Muscle of leg (tissue), 11 donors: Measurements from ENCODE around the gene KCNH1. TPM values are rescaled to one million over a fixed set of nuclear protein-coding genes. Genes with fewer than 3 reads are reported as not detected.

ENCODE experiments used
- DNase-seq: peaks from one replicate; pipeline ENCODE4 v3.0.0; 2013
- H3K27ac ChIP-seq: one replicate; pipeline ENCODE4 v1.5.1; 2013; ENCODE audit warnings: mild to moderate bottlenecking, low read length, control low read depth
- H3K27me3 ChIP-seq: one replicate; pipeline ENCODE4 v1.6.1; 2013; ENCODE audit warnings: low read length; ENCODE audit not compliant: control insufficient read depth, insufficient read depth
- H3K36me3 ChIP-seq: one replicate; pipeline ENCODE4 v1.6.1; 2013; ENCODE audit warnings: low read length; ENCODE audit not compliant: control insufficient read depth, insufficient read depth
- H3K4me1 ChIP-seq: one replicate; pipeline ENCODE4 v1.6.1; 2013; ENCODE audit warnings: low read length; ENCODE audit not compliant: control insufficient read depth, insufficient read depth
- H3K4me3 ChIP-seq: one replicate; pipeline ENCODE4 v1.5.1; 2013; ENCODE audit warnings: low read length, control low read depth
- H3K9me3 ChIP-seq: replicated peaks from 2 replicates; pipeline ENCODE4 v1.6.1; 2013; ENCODE audit warnings: low read depth, low read length; ENCODE audit not compliant: control insufficient read depth
- WGBS: methylation state at CpG from one replicate; pipeline ENCODE4 v1.1.5; 2013; ENCODE audit warnings: missing lambda C conversion rate; ENCODE audit not compliant: insufficient coverage; 5-methylcytosine and 5-hydroxymethylcytosine counted together
- polyA plus RNA-seq, 8 donors: library from polyadenylated mRNA; unstranded; fragments of 120-200 nt; gene quantifications; one replicate each; pipeline versions ENCODE4 v1.2.1 to v1.2.3, GENCODE V29; 2013; ENCODE audit warnings: inconsistent platforms in 1 of 8, low replicate concordance in 1 of 8; ENCODE audit not compliant: insufficient read length in 8 of 8, insufficient read depth in 1 of 8
- total RNA-seq: library from RNA; stranded (reverse); fragments of 120-200 nt; gene quantifications from one replicate; pipeline ENCODE4 v1.2.4, GENCODE V29; 2013

Gene KCNH1
- total and polyA plus RNA-seq, 9 donors = 0.19 to 0.51 (median 0.28) TPM

GRCh38 chr1:210711825-210712612 is 421.9 kb downstream of the KCNH1 start:
- H3K4me1 ChIP-seq = no peaks in the 10 kb centered on the region
- WGBS = 27% methylated on average over 3 of the region's 7 CpGs
- DNase-seq = no peak
- H3K27ac ChIP-seq = no peak overlapping the region
- no peak overlapping the region for H3K4me3 ChIP-seq
- no peaks in the 10 kb centered on the region for H3K9me3 ChIP-seq
- no peaks in the 10 kb centered on the region for H3K36me3 ChIP-seq
- H3K27me3 ChIP-seq = no peaks in the 10 kb centered on the region

DNA sequence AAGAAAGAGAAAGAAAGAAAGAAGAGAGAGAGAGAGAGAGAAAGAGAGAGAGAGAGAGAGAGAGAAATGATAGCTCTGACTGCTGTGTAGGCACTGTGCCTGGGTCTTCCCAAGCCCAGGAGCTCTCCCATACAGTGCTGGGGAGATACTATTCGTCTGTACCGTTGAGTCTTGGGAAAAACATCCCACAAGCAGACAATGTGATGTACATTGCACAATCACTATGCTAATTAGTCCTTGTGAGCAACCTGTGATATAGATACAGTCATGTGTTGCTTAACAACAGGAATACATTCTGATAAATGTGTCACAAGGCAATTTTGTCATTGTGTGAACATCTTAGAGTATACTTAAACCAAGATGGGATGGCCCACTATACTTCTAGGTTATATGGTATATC is 424.2 kb downstream of the KCNH1 start:
- no peaks in the 10 kb centered on the region for H3K27me3 ChIP-seq
- WGBS = no CpG with 5 or more reads among the region's 2 CpGs
- no peak for DNase-seq
- H3K4me3 ChIP-seq = no peak overlapping the region
- H3K36me3 ChIP-seq = no peaks in the 10 kb centered on the region
- no peaks in the 10 kb centered on the region for H3K4me1 ChIP-seq
- H3K9me3 ChIP-seq = no peaks in the 10 kb centered on the region
- H3K27ac ChIP-seq = no peak overlapping the region

- H3K4me1 ChIP-seq = no peaks in the 10 kb centered on the region
- no peak overlapping the region for H3K27ac ChIP-seq
- H3K4me3 ChIP-seq = no peak overlapping the region
- H3K9me3 ChIP-seq = no peaks in the 10 kb centered on the region
- no peaks in the 10 kb centered on the region for H3K36me3 ChIP-seq
- no peak for DNase-seq
- no peaks in the 10 kb centered on the region for H3K27me3 ChIP-seq
- WGBS = 20% methylated on average over 6 of the region's 7 CpGs
Observed at GRCh38 chr1:210707300-210708240, 426.4 kb downstream of the KCNH1 start.

GRCh38 chr1:210706246-210706645 is 427.7 kb downstream of the KCNH1 start:
- Histone ChIP-seq H3K36me3 (no peaks in the 10 kb centered on the region), H3K27me3 (no peaks in the 10 kb centered on the region), H3K27ac (no peak overlapping the region), H3K4me1 (no peaks in the 10 kb centered on the region), H3K9me3 (peaks cover 2% of the 10 kb centered on the region), H3K4me3 (no peak overlapping the region)
- no peak for DNase-seq
- no CpG with 5 or more reads among the region's 3 CpGs for WGBS

- H3K4me3 ChIP-seq = no peak overlapping the region
- no peak for DNase-seq
- H3K9me3 ChIP-seq = peaks cover 2% of the 10 kb centered on the region
- H3K27ac ChIP-seq = no peak overlapping the region
- peaks cover 3% of the 10 kb centered on the region for H3K4me1 ChIP-seq
- H3K27me3 ChIP-seq = no peaks in the 10 kb centered on the region
- 100% methylated on average over 2 of the region's 3 CpGs for WGBS
- no peaks in the 10 kb centered on the region for H3K36me3 ChIP-seq
Observed at GRCh38 chr1:210705086-210705485, 428.9 kb downstream of the KCNH1 start.

DNA sequence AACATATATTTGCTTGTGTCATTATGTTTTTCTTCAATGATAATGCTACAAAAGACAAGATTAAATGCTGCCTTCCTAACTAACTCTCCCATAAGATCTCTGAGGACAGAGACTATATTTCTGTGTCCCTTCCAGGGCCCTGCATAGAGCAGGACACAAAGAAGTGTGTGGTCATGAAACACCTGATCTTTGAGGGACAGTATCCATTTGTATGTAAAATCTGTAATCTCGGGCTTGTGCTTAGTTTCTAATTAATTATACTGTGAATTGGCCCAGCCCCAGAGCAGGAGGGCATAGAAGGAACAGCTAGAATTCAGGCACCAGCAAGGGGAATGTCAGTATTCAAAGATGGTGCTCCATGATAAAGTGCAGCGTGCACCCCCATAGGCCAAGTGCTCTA is 430.4 kb downstream of the KCNH1 start:
- Histone ChIP-seq H3K36me3 (no peaks in the 10 kb centered on the region), H3K4me3 (no peak overlapping the region), H3K9me3 (peaks cover 2% of the 10 kb centered on the region), H3K27ac (no peak overlapping the region), H3K4me1 (peaks cover 3% of the 10 kb centered on the region), H3K27me3 (no peaks in the 10 kb centered on the region)
- 50% methylated on average over 1 of the region's 2 CpGs for WGBS
- DNase-seq = no peak

- Histone ChIP-seq H3K27me3 (no peaks in the 10 kb centered on the region), H3K4me3 (no peak overlapping the region), H3K27ac (no peak overlapping the region), H3K36me3 (no peaks in the 10 kb centered on the region), H3K9me3 (peaks cover 2% of the 10 kb centered on the region), H3K4me1 (peaks cover 3% of the 10 kb centered on the region)
- WGBS = no CpG with 5 or more reads among the region's 2 CpGs
- no peak for DNase-seq
Observed at GRCh38 chr1:210702506-210702905, 431.4 kb downstream of the KCNH1 start.

DNA sequence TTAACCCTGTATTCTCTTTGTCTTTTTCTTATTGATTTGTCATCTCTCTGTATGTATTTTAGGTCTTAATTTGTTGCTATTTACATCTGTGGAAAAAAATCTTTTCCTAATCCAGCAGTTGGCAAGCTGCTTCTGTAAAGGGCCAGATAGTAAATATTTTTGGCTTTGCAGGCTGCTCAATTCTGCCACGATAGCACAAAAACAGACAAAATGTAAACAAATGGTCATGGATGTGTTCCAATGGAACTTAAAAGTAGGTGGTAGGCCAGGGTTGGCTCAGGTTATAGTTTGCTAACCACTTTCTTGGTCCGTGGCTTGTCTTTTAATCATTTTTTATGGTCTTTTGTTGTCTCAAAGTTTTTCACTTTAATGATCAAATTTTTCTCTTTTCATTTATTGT is 433.4 kb downstream of the KCNH1 start:
- H3K27ac ChIP-seq = no peak overlapping the region
- H3K9me3 ChIP-seq = peaks cover 2% of the 10 kb centered on the region
- no peak overlapping the region for H3K4me3 ChIP-seq
- no peaks in the 10 kb centered on the region for H3K27me3 ChIP-seq
- H3K36me3 ChIP-seq = no peaks in the 10 kb centered on the region
- DNase-seq = peak; percentile 46
- H3K4me1 ChIP-seq = peaks cover 13% of the 10 kb centered on the region
- no CpG with 5 or more reads among the region's 2 CpGs for WGBS

DNA sequence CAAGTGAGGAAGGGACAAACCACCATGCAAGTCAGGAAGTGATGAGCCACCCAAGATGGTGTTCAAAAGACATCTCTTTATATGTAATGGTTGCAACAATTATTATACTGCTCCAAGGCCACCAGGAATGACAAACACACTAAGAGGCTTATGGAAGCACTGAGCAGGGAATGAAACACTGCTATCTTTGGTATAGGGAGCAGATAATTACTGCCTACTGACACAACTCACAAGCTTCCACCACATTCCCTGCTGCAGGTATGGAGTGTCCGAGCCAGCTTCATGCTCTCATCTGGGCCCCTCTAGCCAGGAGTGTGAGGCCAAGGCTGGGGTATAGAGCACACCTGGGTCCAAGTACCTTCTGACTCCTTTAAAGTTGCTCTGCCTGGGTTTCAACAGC is 433.9 kb downstream of the KCNH1 start:
- Histone ChIP-seq H3K27ac (no peak overlapping the region), H3K36me3 (no peaks in the 10 kb centered on the region), H3K4me1 (peaks cover 13% of the 10 kb centered on the region), H3K9me3 (peaks cover 2% of the 10 kb centered on the region), H3K4me3 (no peak overlapping the region), H3K27me3 (no peaks in the 10 kb centered on the region)
- no peak for DNase-seq
- 67% methylated on average over 1 of the region's 1 CpG for WGBS

- Histone ChIP-seq H3K9me3 (peaks cover 2% of the 10 kb centered on the region), H3K4me1 (peaks cover 23% of the 10 kb centered on the region), H3K4me3 (no peak overlapping the region), H3K36me3 (no peaks in the 10 kb centered on the region), H3K27me3 (no peaks in the 10 kb centered on the region), H3K27ac (no peak overlapping the region)
- WGBS = 88% methylated on average over 4 of the region's 5 CpGs
- no peak for DNase-seq
Observed at GRCh38 chr1:210698661-210699060, 435.3 kb downstream of the KCNH1 start.
